Central memory CD8-positive, alpha-beta T cell (primary cell): ENCODE data around the gene LBHD2.

ENCODE experiments used
- ATAC-seq: fragments of 150-1000 bp; cut with Tn5 transposase; replicated peaks from 2 replicates; pipeline ENCODE4 v1.10.0; 2022; ENCODE audit warnings: mild to moderate bottlenecking, moderate FRiP score, moderate number of reproducible peaks; ENCODE audit not compliant: poor library complexity, severe bottlenecking; ENCODE audit errors: extremely low read depth
- DNase-seq, 2 donors: peaks; one replicate each; pipeline ENCODE4 v3.0.0; 2021; ENCODE audit warnings: low spot score in 2 of 2
- H3K27ac Mint-ChIP-seq: one replicate; pipeline ENCODE4 v1.8.0; 2022; ENCODE audit warnings: low read depth, mild to moderate bottlenecking, moderate library complexity, mixed read lengths
- H3K27me3 Mint-ChIP-seq: one replicate; pipeline ENCODE4 v1.8.0; 2022; ENCODE audit warnings: mixed read lengths
- H3K36me3 Mint-ChIP-seq: one replicate; pipeline ENCODE4 v1.8.0; 2022; ENCODE audit warnings: mild to moderate bottlenecking, moderate library complexity, mixed read lengths; ENCODE audit not compliant: insufficient read depth
- H3K4me1 Mint-ChIP-seq: one replicate; pipeline ENCODE4 v1.8.0; 2022; ENCODE audit warnings: mixed read lengths
- H3K4me3 Mint-ChIP-seq: one replicate; pipeline ENCODE4 v1.8.0; 2022; ENCODE audit warnings: mild to moderate bottlenecking, moderate library complexity, mixed read lengths
- H3K9me3 Mint-ChIP-seq: one replicate; pipeline ENCODE4 v1.8.0; 2022; ENCODE audit warnings: mixed read lengths

Gene LBHD2

GRCh38 chr14:103097994-103098957, 14.3 kb downstream of the LBHD2 start:
- no peak overlapping the region for H3K27ac Mint-ChIP-seq
- H3K9me3 Mint-ChIP-seq: no peaks in the 10 kb centered on the region
- no peaks in the 10 kb centered on the region for H3K4me1 Mint-ChIP-seq
- H3K4me3 Mint-ChIP-seq: no peak overlapping the region
- ATAC-seq (no peak), DNase-seq (no peak)
- H3K36me3 Mint-ChIP-seq: no peaks in the 10 kb centered on the region
- peaks cover 34% of the 10 kb centered on the region for H3K27me3 Mint-ChIP-seq

DNA sequence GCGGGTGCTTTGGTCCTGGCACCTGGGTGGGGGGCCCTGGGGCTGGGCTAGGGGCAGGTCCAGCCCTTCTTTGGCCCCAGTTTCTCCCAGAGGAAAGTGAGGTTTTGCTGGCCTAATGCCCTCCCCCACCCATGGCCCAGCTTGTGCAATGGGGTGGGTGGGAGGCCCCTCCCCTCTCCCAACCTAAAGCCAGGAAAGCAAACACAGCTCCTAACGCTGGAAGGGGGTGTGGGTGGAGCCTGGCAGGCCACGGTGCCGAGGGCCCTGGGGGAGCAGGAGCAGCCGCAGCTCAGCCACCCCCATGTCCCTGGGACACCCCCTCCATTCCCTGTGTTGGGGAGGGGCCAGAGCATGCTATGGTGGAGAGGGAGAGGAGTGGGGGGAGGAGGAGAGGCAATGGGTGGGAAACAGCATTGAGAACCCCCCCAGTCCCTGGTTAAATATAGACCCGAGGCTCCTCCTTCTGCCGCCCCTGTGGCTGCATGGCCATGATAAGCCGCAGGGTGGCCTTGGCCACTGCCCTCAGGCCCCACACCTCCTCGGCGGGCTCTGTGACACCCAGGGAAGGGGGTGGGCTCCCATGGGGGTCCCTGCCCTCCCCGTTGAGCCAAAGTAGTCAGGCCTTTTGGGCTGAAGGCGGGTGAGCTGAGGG, 15.2 kb downstream of the LBHD2 start:
- ATAC-seq (no peak), DNase-seq (no peak)
- Mint-ChIP-seq H3K36me3 (no peaks in the 10 kb centered on the region), H3K27me3 (peaks cover 40% of the 10 kb centered on the region), H3K4me3 (no peak overlapping the region), H3K27ac (no peak overlapping the region), H3K9me3 (no peaks in the 10 kb centered on the region), H3K4me1 (no peaks in the 10 kb centered on the region)

- no peak for DNase-seq
- H3K36me3 Mint-ChIP-seq: no peaks in the 10 kb centered on the region
- H3K9me3 Mint-ChIP-seq: no peaks in the 10 kb centered on the region
- peaks cover 3% of the 10 kb centered on the region for H3K4me1 Mint-ChIP-seq
- no peak overlapping the region for H3K4me3 Mint-ChIP-seq
- no peak for ATAC-seq
- peaks cover 44% of the 10 kb centered on the region for H3K27me3 Mint-ChIP-seq
- no peak overlapping the region for H3K27ac Mint-ChIP-seq
Measured at GRCh38 chr14:103099733-103100280, 15.8 kb downstream of the LBHD2 start.

DNA sequence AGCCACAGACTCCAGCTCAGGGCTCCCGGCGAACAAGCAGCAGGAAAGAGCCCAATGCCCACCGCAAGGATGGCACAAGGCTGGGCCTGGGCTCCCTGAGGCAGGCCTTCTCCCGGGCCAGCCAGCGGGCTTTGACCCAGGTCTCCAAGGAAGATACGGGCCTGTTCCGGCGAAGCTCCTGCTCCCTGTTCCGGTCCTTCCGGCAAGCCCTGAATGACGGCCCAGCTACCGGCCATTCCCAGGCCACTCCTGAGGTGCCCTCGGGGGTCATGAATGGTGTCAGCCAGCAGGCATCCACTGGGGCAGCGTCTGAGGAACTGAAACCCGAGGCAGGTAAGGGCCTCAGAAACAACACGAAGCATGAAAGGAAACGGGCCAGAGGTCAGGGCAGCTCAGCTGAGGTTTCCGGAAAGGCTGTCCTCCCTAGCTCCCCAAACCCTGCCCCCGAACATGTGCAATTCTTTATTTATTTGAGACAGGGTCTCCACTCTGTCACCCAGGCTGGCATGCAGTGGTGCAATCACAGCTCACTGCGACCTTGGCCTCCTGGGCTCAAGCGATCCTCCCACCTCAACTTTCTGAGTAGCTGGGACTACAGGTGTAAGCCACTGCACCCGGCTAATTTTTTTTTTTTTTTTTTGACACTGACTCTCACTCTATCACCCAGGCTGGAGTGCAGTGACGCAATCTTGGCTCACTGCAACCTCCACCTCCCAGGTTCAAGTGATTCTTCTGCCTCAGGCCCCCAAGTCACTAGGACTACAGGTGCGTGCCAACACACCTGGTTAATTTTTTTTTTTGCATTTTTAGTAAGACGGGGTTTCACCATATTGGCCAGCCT, 16.5 kb downstream of the LBHD2 start:
- H3K4me3 Mint-ChIP-seq: no peak overlapping the region
- no peaks in the 10 kb centered on the region for H3K9me3 Mint-ChIP-seq
- H3K27me3 Mint-ChIP-seq: peaks cover 51% of the 10 kb centered on the region
- H3K36me3 Mint-ChIP-seq: no peaks in the 10 kb centered on the region
- peaks cover 8% of the 10 kb centered on the region for H3K4me1 Mint-ChIP-seq
- ATAC-seq: no peak
- no peak overlapping the region for H3K27ac Mint-ChIP-seq
- no peak for DNase-seq

DNA sequence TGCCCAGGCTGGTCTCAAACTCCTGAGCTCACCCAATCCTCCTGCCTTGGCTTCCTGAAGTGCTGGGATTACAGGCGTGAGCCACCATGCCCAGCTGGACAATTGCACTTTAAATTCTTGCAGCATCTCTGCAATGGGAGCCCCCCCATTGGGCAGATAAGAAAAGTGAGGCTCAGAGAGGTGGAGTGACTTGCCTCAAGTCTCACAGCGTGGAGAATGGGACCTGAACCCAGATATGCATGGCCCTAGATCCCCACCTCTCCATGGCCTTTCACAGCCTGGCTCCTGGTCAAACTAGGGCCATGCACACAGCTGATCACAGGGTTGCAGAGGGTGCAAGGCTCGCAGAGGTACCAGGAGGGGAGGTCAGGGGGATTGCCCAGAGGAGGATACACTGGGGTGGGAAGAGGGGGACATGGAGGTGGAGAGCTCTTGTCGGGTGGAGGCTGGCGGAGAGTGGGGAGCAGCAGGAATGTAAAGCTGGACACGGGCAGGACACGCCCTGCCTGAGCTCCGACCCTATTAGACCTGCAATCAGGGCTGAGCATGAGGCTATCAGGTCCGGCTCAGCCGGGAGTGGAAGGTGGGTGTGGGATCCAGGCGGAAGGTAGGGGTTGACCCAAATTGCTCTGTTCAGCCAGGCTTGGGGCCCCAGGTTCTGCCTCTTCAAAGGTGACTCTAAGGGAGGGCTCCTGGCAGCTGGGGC, 17.4 kb downstream of the LBHD2 start:
- Mint-ChIP-seq H3K4me1 (peaks cover 8% of the 10 kb centered on the region), H3K9me3 (no peaks in the 10 kb centered on the region), H3K27me3 (peaks cover 52% of the 10 kb centered on the region), H3K36me3 (no peaks in the 10 kb centered on the region), H3K4me3 (no peak overlapping the region), H3K27ac (no peak overlapping the region)
- ATAC-seq (no peak), DNase-seq (no peak)

DNA sequence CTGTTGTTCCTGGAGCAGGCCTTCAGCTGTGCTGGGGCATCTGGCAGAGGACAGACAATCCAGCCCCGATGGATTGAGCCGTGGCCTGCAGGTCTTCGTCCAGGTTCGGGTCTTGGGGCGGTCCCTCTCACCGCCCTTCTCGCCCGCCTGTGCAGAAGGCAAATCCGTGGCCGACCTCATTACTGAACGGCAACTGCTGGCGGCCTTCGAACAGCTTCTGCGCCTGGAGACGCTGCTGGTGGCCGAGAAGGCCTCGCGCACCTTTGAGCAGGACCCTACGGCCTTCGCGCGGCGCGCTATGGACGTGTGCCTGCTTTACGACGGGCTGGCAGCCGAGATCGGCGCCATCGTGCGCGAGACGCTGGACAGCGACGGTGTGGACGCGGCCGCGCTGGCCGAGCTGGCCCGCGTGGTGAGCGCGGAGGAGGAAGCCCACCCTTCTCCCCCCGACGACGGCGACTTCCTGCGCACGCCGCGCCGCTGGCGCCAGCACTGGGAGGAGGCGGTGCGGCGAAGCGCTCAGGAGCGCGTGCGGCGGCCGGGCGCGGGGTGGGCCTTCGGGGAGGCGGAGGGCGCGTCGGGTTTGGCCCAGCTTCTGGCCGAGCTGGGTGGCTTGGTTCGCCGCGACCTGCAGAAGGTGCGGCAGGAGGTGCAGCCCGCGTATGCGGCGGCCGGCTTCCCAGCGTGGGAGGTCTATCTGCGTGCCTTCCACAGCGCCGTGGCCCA, 18.1 kb downstream of the LBHD2 start:
- H3K9me3 Mint-ChIP-seq: no peaks in the 10 kb centered on the region
- peaks cover 8% of the 10 kb centered on the region for H3K4me1 Mint-ChIP-seq
- no peak for DNase-seq
- ATAC-seq: no peak
- H3K27me3 Mint-ChIP-seq: peaks cover 45% of the 10 kb centered on the region
- H3K36me3 Mint-ChIP-seq: no peaks in the 10 kb centered on the region
- no peak overlapping the region for H3K27ac Mint-ChIP-seq
- H3K4me3 Mint-ChIP-seq: no peak overlapping the region

GRCh38 chr14:103102689-103103260, 18.8 kb downstream of the LBHD2 start:
- no peak for DNase-seq
- Mint-ChIP-seq H3K4me1 (peaks cover 8% of the 10 kb centered on the region), H3K36me3 (no peaks in the 10 kb centered on the region), H3K9me3 (no peaks in the 10 kb centered on the region), H3K27me3 (peaks cover 38% of the 10 kb centered on the region), H3K4me3 (no peak overlapping the region), H3K27ac (no peak overlapping the region)
- no peak for ATAC-seq

DNA sequence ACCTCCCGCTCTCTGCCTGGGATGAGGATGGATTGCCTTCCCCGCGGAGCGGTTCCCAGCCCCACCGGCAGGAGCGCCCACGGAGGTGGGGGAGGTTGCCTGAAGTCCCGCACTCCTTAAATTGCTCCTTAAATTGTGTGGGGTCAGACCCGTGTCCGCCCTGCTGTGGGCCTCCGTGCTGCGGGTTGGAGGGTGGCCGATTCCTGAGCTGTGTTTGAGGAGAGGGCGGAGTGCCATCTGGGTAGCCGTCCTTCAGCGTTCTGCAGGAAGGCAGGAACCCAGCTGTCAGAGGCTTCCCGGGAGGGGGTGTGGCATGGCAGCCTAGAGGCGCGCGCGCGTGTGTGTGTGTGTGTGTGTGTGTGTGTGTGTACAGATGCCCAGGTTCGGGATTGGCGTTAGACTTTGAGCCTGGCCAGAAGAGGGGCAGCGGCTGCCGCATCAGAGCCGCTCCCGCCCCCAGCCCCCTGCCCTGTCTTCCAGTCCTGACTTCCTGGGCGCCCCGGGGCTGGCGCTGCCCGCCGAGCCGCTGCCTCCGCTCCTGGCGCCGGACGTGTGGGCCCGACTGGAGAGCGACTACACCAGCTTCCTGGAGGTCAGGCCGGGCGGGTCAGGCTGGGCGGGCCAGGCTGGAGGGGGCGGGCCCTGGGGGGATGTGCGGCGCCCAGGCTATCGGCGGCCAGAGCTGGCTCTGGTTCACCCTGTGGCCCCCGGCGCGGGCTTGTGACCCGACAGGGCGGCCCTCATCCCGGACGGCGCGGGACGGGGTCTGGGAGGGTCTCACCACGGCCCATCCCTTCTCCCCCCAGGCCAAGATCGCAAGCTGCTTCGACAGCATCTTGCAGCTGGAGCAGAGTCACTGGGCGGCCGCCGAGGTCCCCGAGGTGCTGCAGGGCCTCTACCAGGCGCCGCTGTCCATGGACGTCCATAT, 19.7 kb downstream of the LBHD2 start:
- Mint-ChIP-seq H3K27me3 (peaks cover 36% of the 10 kb centered on the region), H3K4me1 (peaks cover 8% of the 10 kb centered on the region), H3K27ac (no peak overlapping the region), H3K36me3 (no peaks in the 10 kb centered on the region), H3K4me3 (peak overlapping the region; percentile 18), H3K9me3 (no peaks in the 10 kb centered on the region)
- DNase-seq: no peak
- no peak for ATAC-seq

GRCh38 chr14:103104389-103104653, 20.3 kb downstream of the LBHD2 start:
- H3K36me3 Mint-ChIP-seq: no peaks in the 10 kb centered on the region
- no peak overlapping the region for H3K27ac Mint-ChIP-seq
- DNase-seq (no peak), ATAC-seq (no peak)
- H3K4me3 Mint-ChIP-seq: no peak overlapping the region
- H3K4me1 Mint-ChIP-seq: peaks cover 8% of the 10 kb centered on the region
- H3K9me3 Mint-ChIP-seq: no peaks in the 10 kb centered on the region
- peaks cover 36% of the 10 kb centered on the region for H3K27me3 Mint-ChIP-seq

DNA sequence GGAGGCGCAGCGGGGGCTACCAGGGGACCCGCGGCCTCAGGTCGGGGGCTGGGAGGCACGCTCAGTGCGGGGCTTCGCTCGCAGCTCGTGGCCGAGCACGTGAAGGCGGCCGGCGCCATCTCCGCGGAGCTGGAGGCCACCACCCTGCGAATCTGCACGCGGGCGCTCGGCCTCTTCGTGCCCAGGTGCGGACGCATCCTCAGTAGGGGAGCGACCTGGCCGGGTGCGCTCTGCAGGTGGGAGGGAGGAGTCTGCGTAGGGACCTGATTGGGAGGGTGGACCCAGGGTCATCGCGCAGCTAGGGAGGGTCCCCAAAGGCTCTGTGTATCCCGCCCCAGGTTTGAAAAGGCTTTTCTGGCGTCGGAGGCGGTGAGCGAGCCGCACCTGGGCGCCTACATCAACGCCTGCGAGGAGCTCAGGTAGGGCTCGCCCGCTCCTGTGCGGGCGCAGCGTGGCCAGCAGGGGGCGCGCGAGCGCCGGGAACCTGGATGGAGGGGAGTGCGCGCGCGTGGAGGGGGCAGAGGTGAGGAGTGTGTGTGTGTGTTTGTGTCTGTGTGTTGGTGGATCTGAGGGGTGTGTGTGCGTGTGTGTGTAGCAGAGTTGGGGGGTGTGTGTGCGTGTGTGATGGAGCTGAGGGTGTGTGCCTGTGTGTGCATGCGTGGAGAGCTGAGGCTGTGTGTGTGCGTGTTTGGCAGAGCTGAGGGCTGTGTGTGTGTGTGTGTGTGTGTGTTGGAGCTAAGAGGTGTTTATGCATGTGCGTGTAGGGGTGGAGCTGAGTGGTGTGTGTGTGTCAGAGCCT, 20.8 kb downstream of the LBHD2 start:
- DNase-seq (peak; percentile 52 to 73), ATAC-seq (peak; percentile 86)
- Mint-ChIP-seq H3K4me3 (no peak overlapping the region), H3K27ac (no peak overlapping the region), H3K27me3 (peaks cover 36% of the 10 kb centered on the region), H3K36me3 (no peaks in the 10 kb centered on the region), H3K4me1 (peaks cover 8% of the 10 kb centered on the region), H3K9me3 (no peaks in the 10 kb centered on the region)
